ENCODE measurements around the gene DLGAP1.

Gene DLGAP1

GRCh38 chr18:3595369-3596273 is 859.5 kb downstream of the DLGAP1 start:
- Histone ChIP-seq H3K36me3 (ENCODE audit: control insufficient read depth in 2 of 2, insufficient read depth in 1 of 2, low read length in 2 of 2) (no peaks in the 10 kb centered on the region), H3K4me3 (ENCODE audit: low read depth, low read length) (no peak overlapping the region), H3K4me1 (ENCODE audit: control insufficient read depth, insufficient read depth, low read length) (peaks cover 23% of the 10 kb centered on the region), H3K27ac (ENCODE audit: extremely low read depth, low read depth, low read length) (peak overlapping the region; percentile 81), H3K9me3 (ENCODE audit: control insufficient read depth, insufficient read depth, low read depth, low read length) (no peaks in the 10 kb centered on the region)
- CTCF ChIA-PET = interaction anchor here (0.6 to 5.3 kb wide), 19 partner anchors 10 to 1054 kb away, joined by 3 to 65 read pairs (median 4); no protein-coding TSS in a partner anchor
- POLR2A ChIA-PET = interaction anchor here (0.6 to 2.5 kb wide), 3 partner anchors 28 to 148 kb away, joined by 3 to 31 read pairs (median 20); partner anchors contain the start of gene TGIF1
- TF ChIP-seq ZNF292 (tag by site-specific recombination; IDR thresholded peaks at IDR 0.05; ENCODE audit: borderline replicate concordance, low read depth) (no peak), ZNF645 (tag by site-specific recombination; IDR thresholded peaks at IDR 0.05) (no peak), ZFP41 (tag by site-specific recombination; IDR thresholded peaks at IDR 0.05; ENCODE audit: borderline replicate concordance) (no peak), YY1 (tag by site-specific recombination; IDR thresholded peaks at IDR 0.05) (no peak), ZBTB21 (tag by site-specific recombination; IDR thresholded peaks at IDR 0.05) (0 out of 2 replicates have a peak, but pooled peaks have one; percentile 28), FEZF1 (tag by site-specific recombination; IDR thresholded peaks at IDR 0.05) (peak; percentile 41; the same call in 1 of the 2 replicates), ZNF701 (tag by site-specific recombination; IDR thresholded peaks at IDR 0.05) (no peak), ZFP37 (tag by site-specific recombination; IDR thresholded peaks at IDR 0.05) (peak; percentile 67), ZNF610 (tag by site-specific recombination; IDR thresholded peaks at IDR 0.05; ENCODE audit: borderline replicate concordance) (no peak), PRDM6 (tag by site-specific recombination; IDR thresholded peaks at IDR 0.05) (0 out of 2 replicates have a peak, but pooled peaks have one; percentile 14), BCL6B (tag by site-specific recombination; IDR thresholded peaks at IDR 0.05) (no peak), ZBTB8A (tag by site-specific recombination; IDR thresholded peaks at IDR 0.05) (no peak), ZNF324 (tag by site-specific recombination; IDR thresholded peaks at IDR 0.05) (no peak), ZNF449 (tag by site-specific recombination; IDR thresholded peaks at IDR 0.05) (no peak), ZNF518A (tag by site-specific recombination; conservative IDR thresholded peaks at IDR 0.05; ENCODE audit: low read depth) (no peak), PRDM2 (tag by site-specific recombination; IDR thresholded peaks at IDR 0.05; ENCODE audit: borderline replicate concordance) (no peak), ZIC2 (tag by site-specific recombination; IDR thresholded peaks at IDR 0.05) (no peak), ZNF580 (tag by site-specific recombination; IDR thresholded peaks at IDR 0.05) (no peak)
